GM12878 (cell line): ENCODE measurements around the gene ILF2. TPM values are rescaled to one million over a fixed set of nuclear protein-coding genes. Genes with fewer than 3 reads are reported as not detected.

Experiments used
- ATAC-seq: fragments of 200-7000 bp; cut with Tn5 transposase; 3 replicates; pipeline ENCODE4 v1.9.1; 2020; ENCODE audit warnings: mild to moderate bottlenecking, moderate library complexity
- BruUV-seq: library from RNA; stranded (reverse); fragments of 400-500 nt; replicated peaks from 2 replicates; lab custom pipeline; 2021; lab: Mats Ljungman, UMichigan
- CTCF ChIA-PET: fragments of 300-600 bp; sonication (Branson Sonifier 250); formaldehyde crosslinking; extraction: SDS; loops from one replicate; lab custom pipeline; 2021; ENCODE audit warnings: inconsistent platforms; lab: Yijun Ruan, JAX
- POLR2A ChIA-PET: fragments of 350-600 bp; formaldehyde crosslinking; extraction: SDS; loops from one replicate; lab custom pipeline; 2021; ENCODE audit warnings: inconsistent platforms; lab: Charles Lee
- RAD21 ChIA-PET: fragments of 300-600 bp; sonication (Branson Sonifier 250); formaldehyde crosslinking; loops from one replicate; lab custom pipeline; 2023; ENCODE audit warnings: antibody characterized with exemption; ENCODE audit not compliant: unreplicated experiment; lab: Charles Lee
- SMC1A ChIA-PET: fragments of 300-600 bp; sonication (Branson Sonifier 250); formaldehyde crosslinking; loops from one replicate; lab custom pipeline; 2023; ENCODE audit not compliant: unreplicated experiment, uncharacterized antibody; lab: Charles Lee
- DNase-seq: peaks from one replicate; pipeline ENCODE4 v3.0.0-alpha.2; 2011; ENCODE audit warnings: low read depth, low spot score
- FAIRE-seq: peaks from 3 replicates; lab custom pipeline; 2011; peaks lifted over from hg19 to GRCh38; lab: Jason Lieb, UNC
- H2AFZ ChIP-seq: 2 replicates; pipeline ENCODE4 v1.6.0; 2011; ENCODE audit warnings: low read depth, low read length, control low read depth; ENCODE audit not compliant: control insufficient read depth
- H3K27ac ChIP-seq: 2 replicates; pipeline ENCODE4 v1.5.1; 2011; ENCODE audit warnings: control low read depth; ENCODE audit not compliant: control insufficient read depth, insufficient read depth
- H3K27me3 ChIP-seq, 2 experiments: replicated peaks in 1 of 2; 2 replicates each; pipeline versions ENCODE4 v1.6.0 to v1.6.1; 2011; ENCODE audit warnings: low read length in 1 of 2; ENCODE audit not compliant: control insufficient read depth in 2 of 2, insufficient read depth in 2 of 2
- H3K36me3 ChIP-seq, 2 experiments: 2 replicates each; pipeline ENCODE4 v1.5.1; 2011; ENCODE audit warnings: low read length in 1 of 2; ENCODE audit not compliant: control insufficient read depth in 2 of 2, insufficient read depth in 2 of 2
- H3K4me1 ChIP-seq: 2 replicates; pipeline ENCODE4 v1.6.1; 2011; ENCODE audit warnings: mild to moderate bottlenecking, low read length, moderate library complexity, mixed read lengths; ENCODE audit not compliant: control insufficient read depth, insufficient read depth
- H3K4me2 ChIP-seq: 2 replicates; pipeline ENCODE4 v1.6.0; 2011; ENCODE audit warnings: control low read depth; ENCODE audit not compliant: control insufficient read depth, insufficient read depth
- H3K4me3 ChIP-seq: fragments of 200-600 bp; sonication (generic); 2 replicates; pipeline ENCODE4 v1.5.1; 2016
- H3K79me2 ChIP-seq: 2 replicates; pipeline ENCODE4 v1.6.0; 2011; ENCODE audit warnings: low read length; ENCODE audit not compliant: control insufficient read depth, insufficient read depth
- H3K9ac ChIP-seq: 2 replicates; pipeline ENCODE4 v1.8.0; 2011; ENCODE audit warnings: low read length, control low read depth, mixed read lengths; ENCODE audit not compliant: control insufficient read depth, insufficient read depth
- H3K9me3 ChIP-seq: replicated peaks from 3 replicates; pipeline ENCODE4 v1.5.1; 2011; ENCODE audit warnings: mild to moderate bottlenecking, low read length; ENCODE audit not compliant: control insufficient read depth, insufficient read depth
- H4K20me1 ChIP-seq: 2 replicates; pipeline ENCODE4 v1.6.0; 2011; ENCODE audit not compliant: control insufficient read depth, insufficient read depth
- CEBPB ChIP-seq, 2 experiments: fragments of 150-350 bp in 1 of 2; IDR thresholded peaks; 2 replicates each; pipeline ENCODE4 v1.6.1; 2012 to 2014; ENCODE audit warnings: low read depth in 2 of 2, low read length in 2 of 2, borderline replicate concordance in 1 of 2, inconsistent platforms in 1 of 2
- DPF2 ChIP-seq: fragments of 450-650 bp; IDR thresholded peaks from 2 replicates; pipeline ENCODE4 v1.6.1; 2017; ENCODE audit warnings: mild to moderate bottlenecking
- ESRRA ChIP-seq: IDR thresholded peaks from 2 replicates; pipeline ENCODE4 v1.6.1; 2012; ENCODE audit warnings: mild to moderate bottlenecking, low read length, improper control_type of control experiment
- GATAD2B ChIP-seq: fragments of 450-650 bp; conservative IDR thresholded peaks from 2 replicates; pipeline ENCODE4 v1.6.1; 2017; ENCODE audit warnings: low read depth, mild to moderate bottlenecking, moderate library complexity
- KDM1A ChIP-seq: fragments of 200-600 bp; sonication (generic); IDR thresholded peaks from 2 replicates; pipeline ENCODE4 v1.6.1; 2016; ENCODE audit warnings: borderline replicate concordance
- MEF2A ChIP-seq: IDR thresholded peaks from 2 replicates; pipeline ENCODE4 v1.6.1; 2011; ENCODE audit warnings: low read depth, mild to moderate bottlenecking, low read length, moderate library complexity; ENCODE audit not compliant: insufficient read depth
- MTA2 ChIP-seq: fragments of 450-650 bp; IDR thresholded peaks from 2 replicates; pipeline ENCODE4 v1.6.1; 2016; ENCODE audit warnings: low read depth, mild to moderate bottlenecking, moderate library complexity
- NR2C1 ChIP-seq: fragments of 450-650 bp; IDR thresholded peaks from 2 replicates; pipeline ENCODE4 v1.6.1; 2017; ENCODE audit warnings: antibody characterized with exemption, mild to moderate bottlenecking, moderate library complexity
- POLR2AphosphoS5 ChIP-seq: IDR thresholded peaks from 2 replicates; pipeline ENCODE4 v1.6.1; 2011; ENCODE audit warnings: mild to moderate bottlenecking, low read length, inconsistent platforms
- RELA ChIP-seq: fragments of 450-650 bp; IDR thresholded peaks from 2 replicates; pipeline ENCODE4 v1.8.0; 2014; ENCODE audit warnings: borderline replicate concordance; ENCODE audit not compliant: partially characterized antibody
- ZZZ3 ChIP-seq: IDR thresholded peaks from 2 replicates; pipeline ENCODE4 v1.6.1; 2011; ENCODE audit warnings: low read depth; ENCODE audit not compliant: control insufficient read depth, insufficient read length
- WGBS: methylation state at CpG from one replicate; pipeline ENCODE4 v1.1.6; 2016; ENCODE audit warnings: low lambda C conversion rate; ENCODE audit not compliant: insufficient replicate concordance, insufficient coverage; ENCODE audit errors: missing lambda C conversion rate; 5-methylcytosine and 5-hydroxymethylcytosine counted together
- in situ Hi-C: fragments of 300-500 bp; cut with MboI; formaldehyde crosslinking; loops from 9 replicates; pipeline ENCODE4 v1.14.3; 2018; ENCODE audit warnings: mixed read lengths
- intact Hi-C: fragments of 100-400 bp; cut with micrococcal nuclease; formaldehyde crosslinking; loops from one replicate; pipeline ENCODE4 v1.14.2; 2022; ENCODE audit not compliant: unreplicated experiment
- polyA plus RNA-seq, 11 experiments: library from polyadenylated mRNA; depleted of rRNA in 4 of 11; unstranded in 6 of 11; stranded (reverse) in 5 of 11; fragments of >200 nt; fragmentation: Nextera tagmentation in 4 of 11; fragmentation: Illumina TruSeq in 1 of 11; extraction: Ambion mirVana in 4 of 11; extraction: Trizol in 1 of 11; gene quantifications; 1 replicate in 1 of 11; 2 replicates in 10 of 11; pipeline versions ENCODE4 v1.2.1 to v1.2.3, GENCODE V29; 2011 to 2016; ENCODE audit warnings: inconsistent platforms in 2 of 11, missing spikeins in 2 of 11, low read depth in 1 of 11
- total RNA-seq, 4 experiments: library from RNA; depleted of rRNA in 3 of 4; stranded (reverse); fragments of >200 nt in 3 of 4; fragmentation: Illumina TruSeq in 1 of 4; extraction: Trizol in 1 of 4; gene quantifications; 2 replicates each; pipeline versions ENCODE4 v1.2.1 to v1.2.3, GENCODE V29; 2013 to 2021
- TF ChIP-seq, protein P1 (sequence below): fragments of 450-650 bp; formaldehyde crosslinking; IDR thresholded peaks from 2 replicates; pipeline ENCODE4 v1.4.0; 2022; ENCODE audit warnings: mild to moderate bottlenecking, moderate library complexity
- TF ChIP-seq, protein P2 (sequence below): IDR thresholded peaks from 2 replicates; pipeline ENCODE4 v1.6.1; 2012; ENCODE audit warnings: improper control_type of control experiment, low read depth, low read length; ENCODE audit not compliant: insufficient replicate concordance

ILF2 gene
- total and polyA plus RNA-seq, 10 of the 15 experiments (the other 5 are each of a cell fraction or from before 2014, with no cell fraction given): 261 to 520 (median 449) TPM

DNA sequence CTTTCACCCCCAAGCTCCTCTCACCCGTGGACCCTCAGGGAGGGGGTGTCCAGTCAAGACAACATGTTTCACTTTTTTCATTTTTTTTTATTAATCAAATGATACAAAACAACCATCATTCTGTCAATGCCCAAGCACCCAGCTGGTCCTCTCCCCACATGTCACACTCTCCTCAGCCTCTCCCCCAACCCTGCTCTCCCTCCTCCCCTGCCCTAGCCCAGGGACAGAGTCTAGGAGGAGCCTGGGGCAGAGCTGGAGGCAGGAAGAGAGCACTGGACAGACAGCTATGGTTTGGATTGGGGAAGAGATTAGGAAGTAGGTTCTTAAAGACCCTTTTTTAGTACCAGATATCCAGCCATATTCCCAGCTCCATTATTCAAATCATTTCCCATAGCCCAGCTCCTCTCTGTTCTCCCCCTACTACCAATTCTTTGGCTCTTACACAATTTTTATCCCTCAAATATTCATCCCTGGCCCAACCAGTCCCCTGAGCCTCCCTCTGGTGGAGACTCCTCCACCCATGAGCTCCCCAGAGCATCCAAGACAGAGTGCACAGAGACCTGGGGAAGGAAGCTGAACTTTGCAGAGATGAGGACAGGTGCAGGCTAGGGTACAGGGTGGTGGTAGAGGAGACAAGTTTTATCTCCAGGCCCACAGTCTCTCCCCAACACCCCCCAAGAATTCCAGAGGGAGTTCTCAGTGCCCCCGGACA lies 56.4 kb downstream of the ILF2 start:
- Histone ChIP-seq H3K79me2 (no peaks in the 10 kb centered on the region), H3K36me3 (no peaks in the 10 kb centered on the region), H4K20me1 (no peaks in the 10 kb centered on the region), H3K27ac (no peak overlapping the region), H3K27me3 (no peaks in the 10 kb centered on the region), H3K9me3 (no peaks in the 10 kb centered on the region), H3K4me3 (no peak overlapping the region), H2AFZ (no peak overlapping the region), H3K9ac (no peak overlapping the region), H3K4me1 (peaks cover 14% of the 10 kb centered on the region), H3K4me2 (no peak overlapping the region)
- in situ Hi-C loops (no loop called here), intact Hi-C loops (no loop called here)
- SMC1A ChIA-PET: interaction anchor here (1.0 to 2.1 kb wide), 6 partner anchors 16 to 104 kb away, joined by 3 to 12 read pairs (median 4); partner anchors contain the start of gene CHTOP
- 32% methylated on average over 2 of the region's 2 CpGs for WGBS
- CTCF ChIA-PET: interaction anchor here (1.2 to 7.8 kb wide), 7 partner anchors 9 to 119 kb away, joined by 3 to 106 read pairs (median 6); partner anchors contain the start of genes S100A1 and S100A13
- DNase-seq: no peak
- no TSS peak for BruUV-seq
- TF ChIP-seq KDM1A (no peak), GATAD2B (no peak), ESRRA (no peak), ZZZ3 (no peak), CEBPB (IDR thresholded peaks at IDR 0.05; ENCODE audit: borderline replicate concordance in 1 of 2, low read depth in 2 of 2, low read length in 2 of 2) (no peak), POLR2AphosphoS5 (no peak), DPF2 (no peak), MTA2 (no peak), NR2C1 (no peak), RELA (no peak), MEF2A (no peak)
- TF ChIP-seq, protein P1, sequence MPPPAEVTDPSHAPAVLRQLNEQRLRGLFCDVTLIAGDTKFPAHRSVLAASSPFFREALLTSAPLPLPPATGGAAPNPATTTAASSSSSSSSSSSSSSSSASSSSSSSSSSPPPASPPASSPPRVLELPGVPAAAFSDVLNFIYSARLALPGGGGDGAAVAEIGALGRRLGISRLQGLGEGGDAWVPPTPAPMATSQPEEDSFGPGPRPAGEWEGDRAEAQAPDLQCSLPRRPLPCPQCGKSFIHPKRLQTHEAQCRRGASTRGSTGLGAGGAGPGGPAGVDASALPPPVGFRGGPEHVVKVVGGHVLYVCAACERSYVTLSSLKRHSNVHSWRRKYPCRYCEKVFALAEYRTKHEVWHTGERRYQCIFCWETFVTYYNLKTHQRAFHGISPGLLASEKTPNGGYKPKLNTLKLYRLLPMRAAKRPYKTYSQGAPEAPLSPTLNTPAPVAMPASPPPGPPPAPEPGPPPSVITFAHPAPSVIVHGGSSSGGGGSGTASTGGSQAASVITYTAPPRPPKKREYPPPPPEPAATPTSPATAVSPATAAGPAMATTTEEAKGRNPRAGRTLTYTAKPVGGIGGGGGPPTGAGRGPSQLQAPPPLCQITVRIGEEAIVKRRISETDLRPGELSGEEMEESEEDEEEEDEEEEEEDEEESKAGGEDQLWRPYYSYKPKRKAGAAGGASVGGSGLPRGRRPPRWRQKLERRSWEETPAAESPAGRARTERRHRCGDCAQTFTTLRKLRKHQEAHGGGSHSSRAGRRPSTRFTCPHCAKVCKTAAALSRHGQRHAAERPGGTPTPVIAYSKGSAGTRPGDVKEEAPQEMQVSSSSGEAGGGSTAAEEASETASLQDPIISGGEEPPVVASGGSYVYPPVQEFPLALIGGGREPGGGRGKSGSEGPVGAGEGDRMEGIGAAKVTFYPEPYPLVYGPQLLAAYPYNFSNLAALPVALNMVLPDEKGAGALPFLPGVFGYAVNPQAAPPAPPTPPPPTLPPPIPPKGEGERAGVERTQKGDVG (CRISPR knock-in tag): no peak
- TF ChIP-seq, protein P2, sequence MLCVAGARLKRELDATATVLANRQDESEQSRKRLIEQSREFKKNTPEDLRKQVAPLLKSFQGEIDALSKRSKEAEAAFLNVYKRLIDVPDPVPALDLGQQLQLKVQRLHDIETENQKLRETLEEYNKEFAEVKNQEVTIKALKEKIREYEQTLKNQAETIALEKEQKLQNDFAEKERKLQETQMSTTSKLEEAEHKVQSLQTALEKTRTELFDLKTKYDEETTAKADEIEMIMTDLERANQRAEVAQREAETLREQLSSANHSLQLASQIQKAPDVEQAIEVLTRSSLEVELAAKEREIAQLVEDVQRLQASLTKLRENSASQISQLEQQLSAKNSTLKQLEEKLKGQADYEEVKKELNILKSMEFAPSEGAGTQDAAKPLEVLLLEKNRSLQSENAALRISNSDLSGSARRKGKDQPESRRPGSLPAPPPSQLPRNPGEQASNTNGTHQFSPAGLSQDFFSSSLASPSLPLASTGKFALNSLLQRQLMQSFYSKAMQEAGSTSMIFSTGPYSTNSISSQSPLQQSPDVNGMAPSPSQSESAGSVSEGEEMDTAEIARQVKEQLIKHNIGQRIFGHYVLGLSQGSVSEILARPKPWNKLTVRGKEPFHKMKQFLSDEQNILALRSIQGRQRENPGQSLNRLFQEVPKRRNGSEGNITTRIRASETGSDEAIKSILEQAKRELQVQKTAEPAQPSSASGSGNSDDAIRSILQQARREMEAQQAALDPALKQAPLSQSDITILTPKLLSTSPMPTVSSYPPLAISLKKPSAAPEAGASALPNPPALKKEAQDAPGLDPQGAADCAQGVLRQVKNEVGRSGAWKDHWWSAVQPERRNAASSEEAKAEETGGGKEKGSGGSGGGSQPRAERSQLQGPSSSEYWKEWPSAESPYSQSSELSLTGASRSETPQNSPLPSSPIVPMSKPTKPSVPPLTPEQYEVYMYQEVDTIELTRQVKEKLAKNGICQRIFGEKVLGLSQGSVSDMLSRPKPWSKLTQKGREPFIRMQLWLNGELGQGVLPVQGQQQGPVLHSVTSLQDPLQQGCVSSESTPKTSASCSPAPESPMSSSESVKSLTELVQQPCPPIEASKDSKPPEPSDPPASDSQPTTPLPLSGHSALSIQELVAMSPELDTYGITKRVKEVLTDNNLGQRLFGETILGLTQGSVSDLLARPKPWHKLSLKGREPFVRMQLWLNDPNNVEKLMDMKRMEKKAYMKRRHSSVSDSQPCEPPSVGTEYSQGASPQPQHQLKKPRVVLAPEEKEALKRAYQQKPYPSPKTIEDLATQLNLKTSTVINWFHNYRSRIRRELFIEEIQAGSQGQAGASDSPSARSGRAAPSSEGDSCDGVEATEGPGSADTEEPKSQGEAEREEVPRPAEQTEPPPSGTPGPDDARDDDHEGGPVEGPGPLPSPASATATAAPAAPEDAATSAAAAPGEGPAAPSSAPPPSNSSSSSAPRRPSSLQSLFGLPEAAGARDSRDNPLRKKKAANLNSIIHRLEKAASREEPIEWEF: no peak
- no peak for FAIRE-seq
- RAD21 ChIA-PET: interaction anchor here (2.8 to 6.2 kb wide), 2 partner anchors 16 to 43 kb away, joined by 14 to 60 read pairs; no protein-coding TSS in a partner anchor
- no peak for ATAC-seq
- POLR2A ChIA-PET: interaction anchor here (0.6 to 1.7 kb wide), 5 partner anchors 8 to 75 kb away, joined by 3 to 5 read pairs (median 4); no protein-coding TSS in a partner anchor
